HG03442 (cell line): Measurements from ENCODE around the gene TRIM5.
A peak's percentile ranks its signal among the peaks of the same experiment; 100 is the strongest.

Experiments
- ATAC-seq: cut with Tn5 transposase; IDR thresholded peaks from one replicate; pipeline ENCODE4 v1.9.1; 2021; ENCODE audit warnings: mild to moderate bottlenecking, moderate library complexity; ENCODE audit not compliant: unreplicated experiment

Gene TRIM5

GRCh38 chr11:5626196-5626595, 58.7 kb downstream of the TRIM5 start:
- ATAC-seq, result no peak

GRCh38 chr11:5625281-5625680, 59.6 kb downstream of the TRIM5 start:
- ATAC-seq, result no peak

GRCh38 chr11:5624489-5625279, 60.2 kb downstream of the TRIM5 start, which contains the start of gene TRIM34:
TRIM34 (plus strand) TSS chr11:5625001; CDS start chr11:5632332, 7,331 bp downstream.
- peak; percentile 96 for ATAC-seq

GRCh38 chr11:5622802-5623201, 62.1 kb downstream of the TRIM5 start:
- no peak for ATAC-seq

GRCh38 chr11:5621580-5621979, 63.3 kb downstream of the TRIM5 start:
- no peak for ATAC-seq

- no peak for ATAC-seq
Observed at GRCh38 chr11:5620651-5621521, 64.0 kb downstream of the TRIM5 start.

- ATAC-seq, result no peak
Observed at GRCh38 chr11:5618807-5619206, 66.1 kb downstream of the TRIM5 start.
